GM19395 (cell line): ENCODE measurements around the gene NOS1AP.
"Not testable (repeated sequence)": the region's sequence is repeated elsewhere in the genome, so short reads cannot be mapped to it uniquely, and the experiment has no call there.

Source experiments
- ATAC-seq: cut with Tn5 transposase; IDR thresholded peaks from one replicate; pipeline ENCODE4 v1.9.1; 2021; ENCODE audit warnings: mild to moderate bottlenecking, moderate library complexity; ENCODE audit not compliant: unreplicated experiment

Gene NOS1AP

DNA sequence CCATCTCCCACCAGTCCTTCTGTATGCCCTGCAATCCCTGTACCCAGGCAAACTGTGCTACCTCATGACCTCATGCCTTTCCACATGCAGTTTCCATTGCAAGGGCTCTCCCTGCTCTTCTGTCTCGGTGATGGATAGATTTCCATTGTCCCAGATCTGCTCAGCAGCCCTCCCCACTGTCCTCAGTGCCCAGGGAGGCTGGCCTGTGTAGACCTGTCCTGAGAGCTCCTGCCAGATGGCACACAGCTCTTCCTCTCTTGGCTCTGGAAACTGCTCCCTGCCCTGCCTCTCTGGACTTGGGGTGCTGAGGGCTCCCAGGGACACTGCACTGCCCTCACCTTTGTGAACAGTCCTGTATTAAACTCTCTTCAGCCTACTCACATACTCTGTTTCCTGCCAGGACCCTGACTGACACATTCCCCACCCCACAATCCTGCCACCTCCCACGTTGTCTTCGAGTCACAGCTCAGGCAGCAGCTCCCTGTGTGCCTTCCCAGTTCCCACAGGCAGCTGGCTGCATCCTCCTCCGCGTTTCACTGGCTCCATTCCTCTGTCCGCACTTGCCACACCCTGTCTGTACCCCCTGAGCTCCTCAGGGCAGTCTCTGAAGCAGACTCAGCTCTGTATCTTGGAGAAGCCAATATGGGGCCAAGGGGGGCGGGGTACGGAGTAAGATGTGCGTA, 250.1 kb downstream of the NOS1AP start:
- no peak for ATAC-seq

DNA sequence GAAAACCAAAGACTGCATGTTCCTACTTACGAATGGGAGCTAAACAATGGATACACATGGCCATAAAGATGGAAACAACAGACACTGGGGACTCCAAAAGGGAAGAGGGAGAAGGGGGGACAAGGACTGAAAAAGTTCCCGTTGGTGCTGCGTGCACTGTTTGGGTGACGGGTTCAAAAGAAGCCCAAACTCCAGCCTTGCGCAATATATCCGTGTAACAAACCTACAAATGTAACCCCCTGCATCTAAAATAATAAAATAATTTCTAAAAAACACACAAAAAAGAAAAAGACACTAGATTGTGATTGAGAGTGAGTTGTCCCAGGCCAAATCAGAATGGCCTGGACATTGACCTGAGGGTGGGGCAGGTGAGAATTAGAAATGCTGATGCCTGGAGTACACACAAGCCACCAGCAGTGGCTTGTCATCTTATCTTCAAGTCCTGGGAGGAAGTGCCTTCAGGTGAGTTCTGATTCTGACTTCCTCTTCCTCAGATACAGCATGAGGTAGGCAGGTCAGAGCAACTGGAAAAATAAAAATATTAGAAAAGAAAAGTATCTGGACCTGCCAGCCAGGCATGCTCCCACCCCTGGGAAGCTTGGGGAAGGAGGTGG, 252.4 kb downstream of the NOS1AP start:
- no peak for ATAC-seq

DNA sequence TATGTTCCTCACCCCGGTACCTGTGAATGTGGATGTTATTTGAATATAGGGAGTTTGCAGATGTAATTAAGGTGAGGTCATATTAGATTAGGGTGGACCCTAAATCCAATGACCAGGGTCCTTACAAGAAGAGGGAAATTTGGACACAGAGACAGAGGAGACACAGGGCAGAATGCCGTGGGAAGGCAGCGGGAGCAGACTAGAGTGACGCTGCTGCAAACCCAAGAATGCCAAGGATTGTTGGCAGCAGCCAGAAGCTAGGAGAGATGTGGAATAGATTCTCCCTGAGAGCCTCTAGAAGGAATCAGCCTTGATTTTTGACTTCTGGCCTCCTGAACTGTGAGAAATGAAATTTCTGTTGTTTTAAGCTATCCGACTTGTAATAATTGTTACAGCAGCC, 253.5 kb downstream of the NOS1AP start:
- ATAC-seq: no peak

DNA sequence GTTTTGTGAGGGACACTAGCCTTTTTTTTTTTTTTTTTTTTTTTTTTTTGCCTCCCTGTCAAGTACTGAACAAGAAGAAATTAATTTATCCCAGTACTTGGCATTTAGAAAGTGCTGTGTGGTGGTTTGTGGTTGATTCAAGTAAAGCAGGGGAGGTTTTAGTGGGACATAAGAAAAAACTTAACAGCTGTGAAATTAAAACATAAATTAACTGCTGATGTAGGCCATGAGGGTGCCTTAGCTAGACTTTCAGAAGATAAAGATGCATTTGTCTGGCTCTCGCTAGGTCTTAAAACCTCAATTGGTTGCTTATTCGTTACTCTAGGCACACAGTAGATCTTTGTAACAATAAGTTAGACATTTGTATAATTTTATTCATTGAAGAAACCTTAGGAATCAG, 254.9 kb downstream of the NOS1AP start:
- ATAC-seq: no peak

DNA sequence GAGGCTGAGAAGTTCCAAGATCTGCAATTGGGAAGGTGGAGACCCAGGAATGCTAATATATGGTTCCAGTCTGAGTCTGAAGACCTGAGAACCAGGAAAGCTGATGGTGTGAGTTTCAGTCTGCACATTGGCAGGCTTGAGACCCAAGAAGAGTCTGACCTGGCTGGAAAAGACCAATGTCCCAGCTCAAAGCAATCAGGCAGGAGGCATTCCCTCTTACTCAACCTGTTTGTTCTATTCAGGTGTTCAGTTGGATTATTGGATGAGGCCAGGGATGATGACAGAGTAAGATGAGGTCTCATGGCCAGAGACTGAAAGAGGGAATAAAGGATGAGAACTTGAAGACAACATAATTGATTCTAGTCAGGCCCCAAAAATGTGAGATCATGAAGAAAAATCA, 257.1 kb downstream of the NOS1AP start:
- no peak for ATAC-seq

GRCh38 chr1:162327144-162327787, 257.8 kb downstream of the NOS1AP start:
- no peak for ATAC-seq

- ATAC-seq: no peak
Measured at GRCh38 chr1:162327788-162328165, 258.3 kb downstream of the NOS1AP start.

DNA sequence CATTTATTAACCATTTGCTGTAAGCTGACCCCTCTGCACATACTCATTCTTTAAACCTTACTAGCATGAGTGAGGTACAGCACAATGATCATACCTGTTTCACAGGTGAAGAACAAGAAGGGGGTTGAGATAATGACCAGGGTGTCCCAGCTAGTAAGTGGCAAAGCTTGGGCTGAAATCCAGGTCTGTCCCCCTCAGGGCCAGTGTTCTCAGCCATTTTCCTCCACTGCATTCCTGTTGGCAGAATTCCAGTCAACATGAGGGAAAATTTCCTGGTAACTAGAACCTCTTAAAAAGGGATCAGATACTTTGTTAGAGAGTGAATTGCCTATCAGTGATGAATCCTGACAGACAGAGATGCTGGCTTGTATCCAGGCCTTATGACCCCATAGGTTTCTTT, 259.0 kb downstream of the NOS1AP start:
- no peak for ATAC-seq

DNA sequence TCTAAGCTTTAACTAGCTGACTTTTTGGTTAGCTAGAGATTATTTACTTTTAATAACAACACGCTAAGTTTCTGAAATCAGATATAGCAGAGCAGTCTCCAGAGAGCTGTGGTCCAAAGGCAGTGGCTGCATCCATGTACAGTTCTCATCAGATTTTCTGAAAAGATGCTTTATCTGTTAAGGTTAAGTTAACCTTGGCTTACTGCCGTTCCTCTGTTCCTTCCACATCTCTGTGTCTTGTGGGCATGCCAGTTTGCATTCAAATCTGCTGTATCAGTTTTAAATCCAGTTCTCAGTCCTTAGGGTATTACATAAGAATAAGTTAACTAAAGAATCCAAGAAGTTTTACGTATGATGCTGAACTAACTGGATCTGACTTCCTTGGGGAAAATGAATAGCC, 260.3 kb downstream of the NOS1AP start:
- no peak for ATAC-seq

DNA sequence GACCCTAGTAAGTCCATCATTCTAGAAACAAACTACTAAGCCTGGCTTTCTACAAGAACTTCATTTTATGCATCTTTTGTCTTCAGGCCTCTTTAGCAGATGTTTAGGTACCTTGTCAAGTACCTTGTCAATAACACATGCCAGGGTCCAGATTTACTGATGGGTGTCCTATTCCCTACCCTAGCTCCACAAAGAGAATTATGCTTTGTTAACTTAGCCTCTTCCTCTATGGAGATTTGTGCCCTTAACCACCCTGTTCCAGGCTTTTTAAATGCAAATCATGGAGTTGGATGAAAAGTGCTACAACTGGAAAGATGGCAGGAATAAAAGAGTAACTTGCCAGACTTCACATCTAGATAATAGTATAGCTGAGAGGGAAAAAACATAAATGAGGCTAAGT, 264.5 kb downstream of the NOS1AP start:
- no peak for ATAC-seq

- ATAC-seq: no peak
Measured at GRCh38 chr1:162335126-162335525, 265.6 kb downstream of the NOS1AP start.

GRCh38 chr1:162336621-162337285, 267.3 kb downstream of the NOS1AP start:
- ATAC-seq: no peak

GRCh38 chr1:162342452-162342983, 273.0 kb downstream of the NOS1AP start:
- no peak for ATAC-seq

GRCh38 chr1:162343470-162343869, 274.0 kb downstream of the NOS1AP start:
- no peak for ATAC-seq

DNA sequence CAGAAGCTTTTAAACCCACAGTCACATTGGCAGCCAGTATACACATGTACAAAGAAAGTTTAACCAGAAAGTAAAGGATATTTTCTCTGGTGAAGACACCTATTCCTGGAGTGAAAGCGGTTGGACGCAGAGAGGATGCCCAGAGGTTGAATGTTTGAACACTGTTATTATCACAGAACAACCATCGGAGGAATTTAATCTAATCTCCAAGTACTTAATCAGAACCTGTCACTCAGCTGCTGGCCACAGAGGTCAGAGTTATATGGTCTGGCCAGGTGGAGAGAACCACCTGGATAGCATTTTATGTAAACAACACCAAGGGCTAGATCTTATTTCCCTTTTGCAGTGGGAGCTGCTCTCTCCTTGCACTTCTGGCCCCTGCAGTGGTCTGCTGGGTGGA, 277.8 kb downstream of the NOS1AP start:
- no peak for ATAC-seq

GRCh38 chr1:162349635-162350330, 280.3 kb downstream of the NOS1AP start:
- ATAC-seq: no peak

DNA sequence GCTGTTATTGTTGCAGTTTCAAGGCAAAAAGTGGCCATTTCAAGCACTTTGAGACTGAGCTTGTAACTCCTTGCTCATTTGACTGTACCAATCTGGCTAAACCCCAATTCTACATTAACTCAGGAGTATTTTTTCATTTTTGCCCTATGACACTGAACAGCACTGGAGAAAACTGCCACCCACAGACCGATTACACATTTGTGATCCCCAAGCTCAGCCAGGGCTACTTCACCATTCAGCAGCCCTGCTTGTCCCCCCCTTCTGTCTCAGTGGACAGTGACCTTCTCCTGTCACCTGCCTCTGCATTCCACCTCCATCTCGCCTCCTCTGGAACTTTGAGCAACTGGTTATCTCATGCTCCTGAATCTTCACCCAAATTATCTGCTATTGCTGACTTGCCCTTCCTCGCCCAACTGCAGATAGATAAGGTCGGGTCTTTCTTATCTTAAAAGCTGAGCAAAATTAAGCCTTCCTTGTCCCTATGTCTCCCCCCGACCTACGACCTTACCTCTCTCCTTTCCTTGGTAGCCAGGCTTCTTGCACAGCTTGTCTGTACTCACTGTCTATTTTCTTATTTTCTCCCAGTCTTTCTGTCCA, 281.9 kb downstream of the NOS1AP start:
- ATAC-seq: no peak

GRCh38 chr1:162351874-162352273, 282.4 kb downstream of the NOS1AP start:
- not testable (repeated sequence) for ATAC-seq

DNA sequence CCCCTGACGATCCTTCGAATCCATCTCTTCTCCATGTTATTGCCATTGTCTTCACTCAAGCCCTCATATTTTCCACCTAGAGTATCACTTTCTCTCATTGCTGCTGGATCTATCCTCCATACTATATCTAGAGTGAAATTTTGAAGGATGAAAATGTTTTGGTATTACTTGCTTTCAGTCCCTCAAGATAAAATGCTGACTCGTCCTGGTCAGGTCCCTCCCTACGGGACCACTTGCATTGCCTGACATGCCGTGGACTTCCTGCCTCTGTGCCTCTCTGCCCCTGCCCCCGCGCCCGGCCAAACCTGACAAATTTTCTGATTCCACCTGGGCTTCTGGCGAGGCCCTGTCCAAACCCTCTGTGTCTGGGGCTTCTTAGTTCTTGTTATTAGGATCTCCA, 283.6 kb downstream of the NOS1AP start:
- ATAC-seq: no peak

- no peak for ATAC-seq
Measured at GRCh38 chr1:162353702-162354101, 284.2 kb downstream of the NOS1AP start.
